Measurements from ENCODE around the gene TMTC2. TPM values are rescaled to one million over a fixed set of nuclear protein-coding genes. Genes with fewer than 3 reads are reported as not detected.

TMTC2 gene
- total RNA-seq, 4 donors from 2014 or later: 18.8 to 30.7 (median 21.0) TPM

DNA sequence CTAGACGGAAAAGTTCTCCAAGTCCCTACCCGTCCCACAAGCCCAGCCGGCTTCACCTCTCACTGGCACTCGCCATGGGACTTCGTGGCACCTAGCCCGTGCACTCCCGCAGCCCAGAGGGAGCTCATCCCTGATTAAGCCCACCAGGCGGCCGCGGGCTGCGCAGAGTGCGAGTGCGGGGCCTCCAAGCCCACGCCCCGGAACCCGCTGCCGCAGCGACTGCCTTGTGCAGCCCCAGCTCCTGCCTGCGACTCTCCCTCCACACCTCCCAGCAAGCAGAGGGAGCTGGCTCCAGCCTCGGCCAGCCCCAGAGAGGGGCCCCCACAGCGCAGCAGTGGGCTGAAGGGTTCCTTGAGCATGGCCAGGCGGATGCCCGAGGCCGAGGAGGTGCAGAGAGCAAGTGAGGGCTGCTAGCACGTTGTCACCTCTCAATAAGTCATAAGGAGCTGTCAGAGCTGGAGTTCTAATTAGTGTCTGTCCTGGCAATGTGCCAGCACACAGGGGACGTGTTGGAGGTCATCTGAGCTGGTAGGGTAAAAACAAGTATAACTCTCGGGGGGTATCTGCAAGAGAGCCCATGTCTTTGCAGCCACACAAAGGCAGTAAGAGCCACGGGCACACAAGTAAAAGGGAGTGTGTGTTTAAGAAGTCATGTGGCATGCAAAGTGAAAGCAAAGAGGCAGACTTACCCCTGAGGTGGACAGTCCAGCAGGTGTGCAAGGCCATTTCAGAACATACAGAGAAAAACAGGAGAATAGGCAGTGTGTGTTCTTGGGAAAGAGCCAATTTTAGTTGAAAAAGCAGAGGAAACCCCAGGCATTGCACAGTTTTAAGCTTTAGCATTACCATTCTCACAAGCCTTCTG, 27.1 kb upstream of the TMTC2 start:
- 83 to 89% methylated on average over 13 to 24 of the region's 28 CpGs for WGBS, 2 donors
- intact Hi-C loops (cut with DNase I): no loop called here
- Histone ChIP-seq H3K36me3 (no peaks in the 10 kb centered on the region), H3K4me3 (replicated peaks in 1 of 3) (no peak overlapping the region), H3K27ac (peak overlapping the region; percentile 77 to 91 (median 86)), H3K27me3 (no peaks in the 10 kb centered on the region), H3K4me1 (peaks cover 33 to 35% of the 10 kb centered on the region in 2 donors), H3K9me3 (no peaks in the 10 kb centered on the region)
- DNase-seq: peak; percentile 12 to 13
- TF ChIP-seq, protein P1, sequence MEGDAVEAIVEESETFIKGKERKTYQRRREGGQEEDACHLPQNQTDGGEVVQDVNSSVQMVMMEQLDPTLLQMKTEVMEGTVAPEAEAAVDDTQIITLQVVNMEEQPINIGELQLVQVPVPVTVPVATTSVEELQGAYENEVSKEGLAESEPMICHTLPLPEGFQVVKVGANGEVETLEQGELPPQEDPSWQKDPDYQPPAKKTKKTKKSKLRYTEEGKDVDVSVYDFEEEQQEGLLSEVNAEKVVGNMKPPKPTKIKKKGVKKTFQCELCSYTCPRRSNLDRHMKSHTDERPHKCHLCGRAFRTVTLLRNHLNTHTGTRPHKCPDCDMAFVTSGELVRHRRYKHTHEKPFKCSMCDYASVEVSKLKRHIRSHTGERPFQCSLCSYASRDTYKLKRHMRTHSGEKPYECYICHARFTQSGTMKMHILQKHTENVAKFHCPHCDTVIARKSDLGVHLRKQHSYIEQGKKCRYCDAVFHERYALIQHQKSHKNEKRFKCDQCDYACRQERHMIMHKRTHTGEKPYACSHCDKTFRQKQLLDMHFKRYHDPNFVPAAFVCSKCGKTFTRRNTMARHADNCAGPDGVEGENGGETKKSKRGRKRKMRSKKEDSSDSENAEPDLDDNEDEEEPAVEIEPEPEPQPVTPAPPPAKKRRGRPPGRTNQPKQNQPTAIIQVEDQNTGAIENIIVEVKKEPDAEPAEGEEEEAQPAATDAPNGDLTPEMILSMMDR (IDR thresholded peaks at IDR 0.05): no peak
- TF ChIP-seq POLR2A (IDR thresholded peaks at IDR 0.05): no peak

DNA sequence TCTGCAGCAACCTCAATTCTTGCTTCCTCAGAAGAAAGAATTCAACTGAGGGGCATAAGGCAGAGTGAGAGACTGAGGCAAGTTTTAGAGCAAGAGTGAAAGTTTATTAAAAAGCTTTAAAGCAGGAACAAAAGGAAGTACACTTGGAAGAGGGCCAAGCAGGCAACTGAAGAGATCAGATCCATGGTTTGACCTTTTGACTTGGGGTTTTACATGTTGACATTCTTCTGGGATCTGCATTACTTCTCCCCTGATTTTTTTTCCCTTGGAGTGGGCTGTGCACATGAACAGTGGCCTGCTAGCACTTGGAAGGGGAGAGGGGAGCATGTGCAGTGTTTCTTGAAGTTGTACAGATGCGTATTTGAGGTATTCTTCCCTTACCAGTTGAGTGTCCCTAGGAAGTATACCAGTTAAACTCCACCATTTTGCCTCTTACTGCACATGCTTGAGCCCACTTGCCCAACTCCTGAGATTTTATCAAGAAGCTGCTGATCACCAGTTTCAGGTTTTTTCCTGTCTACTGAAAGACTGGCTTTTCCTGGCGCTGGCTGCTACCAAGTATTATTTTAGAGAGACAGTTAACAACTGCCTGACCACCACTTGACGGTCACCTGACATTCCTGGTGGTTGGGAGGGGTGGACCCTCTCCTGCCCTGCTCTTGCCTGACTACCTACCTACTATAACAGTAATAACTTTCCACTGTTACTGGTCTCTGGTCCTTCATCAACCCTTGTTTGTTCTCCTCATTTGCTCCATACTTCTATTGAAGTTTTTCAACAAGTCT, 26.0 kb upstream of the TMTC2 start:
- no peaks in the 10 kb centered on the region for H3K27me3 ChIP-seq
- no peaks in the 10 kb centered on the region for H3K36me3 ChIP-seq
- DNase-seq: peak; percentile 87 to 89
- no peaks in the 10 kb centered on the region for H3K9me3 ChIP-seq
- intact Hi-C loops (cut with DNase I): no loop called here
- peak overlapping the region; percentile 77 to 91 (median 86) for H3K27ac ChIP-seq
- TF ChIP-seq, protein P1 (IDR thresholded peaks at IDR 0.05): peak in 1 of 6 experiments; percentile 2
- TF ChIP-seq POLR2A (IDR thresholded peaks at IDR 0.05): peak in 1 of 2 donors; percentile 21
- peaks cover 33 to 35% of the 10 kb centered on the region in 2 donors for H3K4me1 ChIP-seq
- no peak overlapping the region for H3K4me3 ChIP-seq (replicated peaks in 1 of 3)
- 38 to 58% methylated on average over 3 of the region's 3 CpGs for WGBS, 2 donors

DNA sequence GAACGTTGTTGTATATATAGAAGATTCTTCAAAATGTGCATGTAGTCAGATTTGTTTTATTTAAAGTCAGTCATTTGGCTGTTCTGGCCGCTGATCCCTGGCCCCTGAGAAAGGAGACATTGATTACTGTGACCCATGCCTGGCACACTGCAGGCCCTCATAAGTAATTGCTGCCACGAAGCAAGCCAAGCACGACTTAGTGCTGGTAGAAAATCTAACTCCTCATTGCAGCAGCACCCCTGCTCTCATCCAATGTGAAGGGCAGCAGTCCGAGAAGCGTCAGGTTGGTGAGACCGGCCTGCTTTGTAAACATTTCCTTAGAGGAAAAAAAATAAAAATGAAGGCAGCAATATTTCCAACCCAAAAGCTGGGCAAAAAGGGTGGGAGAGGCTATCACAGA, 22.8 kb upstream of the TMTC2 start:
- WGBS, 2 donors: 21 to 23% methylated on average over 7 of the region's 7 CpGs
- H3K4me3 ChIP-seq (replicated peaks in 1 of 3): no peak overlapping the region
- H3K27me3 ChIP-seq: no peaks in the 10 kb centered on the region
- no peaks in the 10 kb centered on the region for H3K36me3 ChIP-seq
- DNase-seq: peak; percentile 75 to 77
- intact Hi-C loops (cut with DNase I): no loop called here
- H3K4me1 ChIP-seq: peaks cover 33 to 35% of the 10 kb centered on the region in 2 donors
- H3K9me3 ChIP-seq: no peaks in the 10 kb centered on the region
- peak in 1 of 2 donors; percentile 24 for TF ChIP-seq POLR2A (IDR thresholded peaks at IDR 0.05)
- TF ChIP-seq, protein P1 (IDR thresholded peaks at IDR 0.05): no peak
- peak overlapping the region; percentile 27 to 67 (median 46) for H3K27ac ChIP-seq

DNA sequence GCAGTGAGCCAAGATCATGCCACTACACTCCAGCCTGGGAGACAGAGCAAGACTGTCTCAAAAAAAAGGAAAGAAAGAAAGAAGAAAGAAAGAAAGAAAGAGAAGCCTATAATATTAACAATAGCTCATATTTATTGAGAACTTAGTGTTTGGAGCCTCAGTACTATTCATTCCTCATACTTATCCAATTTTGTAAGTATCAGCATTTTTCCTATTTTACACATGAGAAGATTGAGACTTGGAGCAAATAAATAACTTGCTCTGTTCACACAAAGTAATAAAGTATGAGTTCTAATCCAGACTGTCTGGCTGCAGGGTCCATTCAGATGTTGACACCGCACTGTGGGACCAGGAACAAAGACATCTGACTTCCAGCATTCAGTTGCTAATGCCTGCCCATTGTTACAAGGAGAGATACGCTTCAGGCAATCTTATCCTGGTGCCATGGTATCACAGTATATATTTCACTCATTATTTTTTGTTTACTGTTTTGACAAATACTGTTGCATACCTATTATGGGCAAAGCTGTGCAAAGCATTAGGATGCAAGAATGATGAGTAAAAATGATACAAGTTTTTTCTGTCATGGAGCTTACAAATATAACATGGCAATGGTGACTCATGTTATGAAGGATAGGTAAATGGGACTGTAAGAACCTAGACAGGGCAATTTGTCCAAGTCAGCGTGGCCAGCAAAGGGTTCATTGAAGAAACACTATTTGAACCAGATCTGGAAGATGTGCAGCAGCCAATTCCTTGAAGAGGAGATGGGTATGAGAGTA, 21.4 kb upstream of the TMTC2 start:
- no peak for DNase-seq
- no peaks in the 10 kb centered on the region for H3K36me3 ChIP-seq
- no peak overlapping the region for H3K4me3 ChIP-seq (replicated peaks in 1 of 3)
- no peak overlapping the region for H3K27ac ChIP-seq
- no peak for TF ChIP-seq POLR2A (IDR thresholded peaks at IDR 0.05)
- TF ChIP-seq, protein P1 (IDR thresholded peaks at IDR 0.05): no peak
- intact Hi-C loops (cut with DNase I): no loop called here
- WGBS, 2 donors: 90 to 98% methylated on average over 3 of the region's 3 CpGs
- H3K27me3 ChIP-seq: no peaks in the 10 kb centered on the region
- peaks cover 23 to 28% of the 10 kb centered on the region in 2 donors for H3K4me1 ChIP-seq
- no peaks in the 10 kb centered on the region for H3K9me3 ChIP-seq
